OCI-LY1 (cell line): Measurements from ENCODE around the gene L3MBTL4.

ENCODE experiments used
- EZH2 ChIP-seq: fragments of 200-600 bp; sonication (generic), shearing (Covaris generic); IDR thresholded peaks from 2 replicates; pipeline ENCODE4 v1.8.0; 2017; ENCODE audit warnings: borderline replicate concordance, mixed run types, mild to moderate bottlenecking, antibody characterized with exemption, low read length, moderate library complexity, mixed read lengths
- TF ChIP-seq, protein P1 (sequence below): fragments of 200-600 bp; sonication (generic), shearing (Covaris generic); IDR thresholded peaks from 2 replicates; pipeline ENCODE4 v1.5.1; 2017; ENCODE audit warnings: mild to moderate bottlenecking, antibody characterized with exemption, low read length, moderate library complexity, mixed read lengths

DNA sequence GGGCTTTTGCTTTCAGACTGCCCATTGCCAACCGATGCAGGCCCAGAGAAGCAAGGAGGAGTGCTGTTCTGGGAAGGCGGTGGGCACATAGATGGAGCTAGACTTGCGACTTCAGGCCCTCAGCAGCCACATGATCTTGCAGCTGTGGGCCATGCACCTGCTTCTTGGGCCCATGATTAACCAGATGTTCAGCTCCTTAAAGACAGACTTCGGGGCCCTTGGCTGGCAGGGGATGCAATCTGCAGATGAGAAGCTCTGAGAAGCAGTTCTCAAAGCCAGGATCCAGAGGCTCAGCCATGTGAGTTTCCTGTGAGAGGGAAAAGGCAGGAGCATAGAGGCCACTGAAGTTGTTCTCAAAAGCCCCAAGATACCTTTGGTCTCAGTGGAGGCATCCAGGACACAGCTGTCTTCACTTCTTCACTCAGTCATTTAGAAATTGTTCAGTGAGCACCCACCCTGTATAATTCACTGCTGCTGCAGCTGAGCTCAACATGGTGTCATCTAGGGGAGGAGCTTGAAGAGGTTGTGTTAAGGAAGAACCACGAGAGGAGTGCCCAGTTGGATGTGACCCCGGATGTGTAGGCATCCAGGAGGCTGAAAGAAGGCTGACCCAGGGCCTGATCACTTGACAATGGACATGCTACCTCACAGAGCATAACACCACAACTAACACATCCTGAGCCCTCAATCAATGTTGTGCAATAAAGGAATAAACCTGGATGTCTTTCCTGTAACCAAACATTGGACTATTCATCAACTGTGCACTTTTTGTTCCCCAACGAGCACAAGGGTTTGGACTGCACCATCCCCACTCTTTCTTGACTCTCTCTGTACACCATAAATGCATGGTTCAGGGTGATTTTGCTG lies 474.7 kb downstream of the L3MBTL4 start:
- TF ChIP-seq, protein P1, sequence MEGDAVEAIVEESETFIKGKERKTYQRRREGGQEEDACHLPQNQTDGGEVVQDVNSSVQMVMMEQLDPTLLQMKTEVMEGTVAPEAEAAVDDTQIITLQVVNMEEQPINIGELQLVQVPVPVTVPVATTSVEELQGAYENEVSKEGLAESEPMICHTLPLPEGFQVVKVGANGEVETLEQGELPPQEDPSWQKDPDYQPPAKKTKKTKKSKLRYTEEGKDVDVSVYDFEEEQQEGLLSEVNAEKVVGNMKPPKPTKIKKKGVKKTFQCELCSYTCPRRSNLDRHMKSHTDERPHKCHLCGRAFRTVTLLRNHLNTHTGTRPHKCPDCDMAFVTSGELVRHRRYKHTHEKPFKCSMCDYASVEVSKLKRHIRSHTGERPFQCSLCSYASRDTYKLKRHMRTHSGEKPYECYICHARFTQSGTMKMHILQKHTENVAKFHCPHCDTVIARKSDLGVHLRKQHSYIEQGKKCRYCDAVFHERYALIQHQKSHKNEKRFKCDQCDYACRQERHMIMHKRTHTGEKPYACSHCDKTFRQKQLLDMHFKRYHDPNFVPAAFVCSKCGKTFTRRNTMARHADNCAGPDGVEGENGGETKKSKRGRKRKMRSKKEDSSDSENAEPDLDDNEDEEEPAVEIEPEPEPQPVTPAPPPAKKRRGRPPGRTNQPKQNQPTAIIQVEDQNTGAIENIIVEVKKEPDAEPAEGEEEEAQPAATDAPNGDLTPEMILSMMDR = no peak
- TF ChIP-seq EZH2 = no peak
